SIG-M5 (cell line): ENCODE measurements around the gene MT1G.
"Not testable (repeated sequence)": the region's sequence is repeated elsewhere in the genome, so short reads cannot be mapped to it uniquely, and the experiment has no call there.

Experiments
- DNase-seq: peaks from one replicate; lab custom pipeline; 2025; lab: John Stamatoyannopoulos, UW

Gene MT1G

DNA sequence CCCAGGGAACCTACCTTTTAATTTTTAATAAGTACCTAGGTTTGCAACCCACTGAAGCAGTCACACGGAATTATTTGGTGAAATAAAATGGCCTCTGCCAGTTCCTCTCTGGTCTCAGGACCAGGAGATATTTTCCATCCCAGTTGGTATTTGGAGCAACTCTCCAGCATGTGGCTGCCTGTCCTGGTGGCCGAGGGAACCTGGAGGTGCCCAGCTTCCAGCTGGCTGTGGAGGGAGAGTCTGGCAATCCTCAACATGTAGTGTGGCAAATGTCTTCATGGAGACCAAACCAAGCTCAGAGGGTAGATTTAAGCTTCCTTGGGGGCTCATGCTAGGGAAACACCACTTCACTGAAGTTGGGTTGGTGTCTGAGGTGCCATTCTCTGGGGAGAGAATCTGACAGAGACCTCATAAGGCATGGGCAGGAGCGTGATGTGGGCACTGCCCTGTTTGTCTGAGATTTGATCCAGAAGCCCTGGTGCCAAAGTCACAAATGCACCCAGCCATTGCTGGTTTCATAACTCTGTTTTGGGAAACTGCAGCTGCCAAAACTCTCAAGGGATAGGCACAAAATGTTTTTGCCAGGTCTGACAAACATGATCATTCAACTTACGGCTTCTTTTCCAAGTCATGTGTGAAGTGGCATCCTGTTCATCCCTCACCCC is 17.2 kb upstream of the MT1G start:
- no peak for DNase-seq

DNA sequence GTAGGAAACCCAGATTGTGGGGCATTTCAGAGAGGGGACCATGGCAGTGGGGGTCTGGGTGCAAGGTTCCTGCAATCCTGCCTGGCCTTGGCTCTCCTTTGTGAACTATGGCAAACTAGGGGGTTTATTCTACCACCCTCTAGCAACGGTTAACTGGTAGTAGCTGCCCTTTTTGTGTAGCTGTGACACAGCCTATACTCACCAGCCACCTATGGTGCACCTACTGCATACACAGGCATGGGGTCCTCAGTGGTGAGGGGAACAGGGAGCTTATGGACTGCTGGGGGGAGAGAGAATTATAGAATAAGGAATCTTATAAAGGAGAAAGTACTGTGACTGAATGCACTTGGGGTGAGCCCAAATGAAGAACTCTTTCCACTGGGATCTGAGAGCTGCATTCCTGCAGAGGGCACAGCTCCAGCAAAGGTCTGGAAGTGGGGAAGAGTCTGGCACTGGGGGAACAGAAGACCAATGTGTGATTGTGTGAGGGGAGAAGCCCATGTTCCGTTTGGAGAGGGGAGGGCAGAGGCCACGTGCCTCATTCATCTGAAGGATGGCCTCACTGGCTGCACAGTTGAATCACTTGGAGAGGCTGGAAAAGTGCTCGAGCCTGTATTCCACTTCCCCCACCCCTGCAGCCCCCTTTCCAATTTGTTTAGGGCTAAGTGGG is 16.5 kb upstream of the MT1G start:
- no peak for DNase-seq

DNA sequence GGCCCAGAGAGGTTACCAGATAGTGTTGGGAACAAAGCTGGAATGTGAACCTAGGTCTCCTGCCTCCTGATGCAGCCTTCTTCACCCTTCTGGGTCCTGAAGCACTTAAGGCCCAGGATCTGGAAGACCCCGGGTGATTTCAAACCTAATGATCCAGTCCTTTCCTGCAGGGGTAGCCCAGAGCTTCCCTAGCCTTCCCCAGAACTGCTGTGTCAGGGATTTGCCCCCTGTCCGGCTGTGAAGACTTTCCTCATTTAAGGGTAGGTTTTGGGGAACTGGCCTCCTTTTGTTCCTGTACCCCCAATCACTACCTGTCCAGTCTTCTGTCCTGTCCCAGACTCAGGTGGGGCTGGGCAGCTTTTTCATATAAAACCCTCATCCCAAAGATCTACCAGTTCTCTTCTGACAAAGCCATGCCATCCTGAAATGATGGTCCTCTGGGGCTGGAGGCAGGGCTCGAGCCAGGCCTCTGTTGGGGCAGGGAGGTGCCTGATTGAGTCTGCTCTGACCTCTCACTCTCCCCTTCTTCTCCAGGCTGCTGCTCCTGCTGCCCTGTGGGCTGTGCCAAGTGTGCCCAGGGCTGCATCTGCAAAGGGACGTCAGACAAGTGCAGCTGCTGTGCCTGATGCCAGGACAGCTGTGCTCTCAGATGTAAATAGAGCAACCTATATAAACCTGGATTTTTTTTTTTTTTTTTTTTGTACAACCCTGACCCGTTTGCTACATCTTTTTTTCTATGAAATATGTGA is 15.7 kb upstream of the MT1G start:
- no peak for DNase-seq

DNA sequence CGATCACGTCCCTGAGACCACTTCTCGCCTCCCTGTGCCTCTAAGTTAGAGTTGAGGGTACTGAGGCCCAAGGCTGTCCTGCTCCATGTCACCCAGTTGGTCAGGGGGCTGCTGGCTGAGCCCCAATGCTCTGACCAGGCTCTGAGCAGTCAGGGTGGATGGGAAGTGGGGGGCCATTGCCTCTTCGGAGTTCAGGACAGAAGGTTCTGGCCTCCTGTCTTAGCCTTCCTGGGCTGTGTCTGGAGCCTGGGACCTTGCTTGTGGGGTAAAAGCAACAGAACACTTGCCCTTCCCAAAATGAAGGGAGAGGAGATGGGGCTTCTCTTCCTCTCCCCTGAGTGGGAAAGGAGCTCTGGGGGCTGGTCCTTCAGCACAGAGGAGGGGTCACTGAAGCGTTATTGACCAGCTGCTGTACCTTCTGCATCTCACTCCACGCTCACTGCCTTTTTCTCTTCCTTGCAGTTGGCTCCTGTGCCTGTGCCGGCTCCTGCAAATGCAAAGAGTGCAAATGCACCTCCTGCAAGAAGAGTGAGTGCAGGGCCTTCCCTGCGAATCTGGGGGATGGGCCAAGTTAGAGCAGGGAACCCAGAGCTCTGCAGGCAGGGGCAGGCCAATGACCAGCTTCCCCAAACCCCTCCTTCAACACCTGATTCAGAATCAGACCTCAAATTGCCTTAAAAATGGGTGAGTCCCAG is 15.0 kb upstream of the MT1G start:
- no peak for DNase-seq

DNA sequence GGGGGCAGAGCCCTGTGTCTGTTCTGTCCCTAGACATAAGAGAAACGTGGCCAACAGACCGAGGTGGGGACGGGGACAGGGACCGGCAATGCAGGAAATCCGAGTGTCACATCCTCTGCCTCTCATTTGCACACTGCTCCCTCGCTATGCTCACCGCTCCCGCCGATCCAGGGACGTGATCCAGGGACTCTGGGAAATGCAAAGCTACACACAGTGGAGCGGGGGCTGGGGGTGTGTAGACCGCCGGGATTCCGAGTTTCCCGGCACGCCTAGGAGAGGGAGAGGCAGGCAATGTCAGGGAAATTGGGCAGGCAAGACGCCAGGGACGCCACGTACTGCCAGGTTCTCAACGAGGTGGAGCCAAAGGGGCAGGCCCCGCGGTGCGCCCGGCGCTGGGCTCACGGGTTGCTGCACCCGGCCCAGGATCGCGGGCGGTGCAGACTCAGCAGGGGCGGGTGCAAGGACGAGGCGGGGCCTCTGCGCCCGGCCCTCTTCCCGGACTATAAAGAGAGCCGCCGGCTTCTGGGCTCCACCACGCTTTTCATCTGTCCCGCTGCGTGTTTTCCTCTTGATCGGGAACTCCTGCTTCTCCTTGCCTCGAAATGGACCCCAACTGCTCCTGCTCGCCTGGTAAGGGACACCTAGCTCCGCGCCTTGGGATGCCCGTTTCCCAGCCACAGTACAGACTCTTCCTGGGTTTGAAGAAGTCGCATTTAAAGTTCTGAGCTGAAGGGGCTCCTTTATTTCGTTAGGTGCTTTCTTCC is 14.3 kb upstream of the MT1G start, which contains the start of gene MT1X:
MT1X (plus strand) TSS at position 532 of the 764 bp plus-strand sequence; CDS start at position 603, 71 bp downstream.
- DNase-seq: peak; percentile 32

DNA sequence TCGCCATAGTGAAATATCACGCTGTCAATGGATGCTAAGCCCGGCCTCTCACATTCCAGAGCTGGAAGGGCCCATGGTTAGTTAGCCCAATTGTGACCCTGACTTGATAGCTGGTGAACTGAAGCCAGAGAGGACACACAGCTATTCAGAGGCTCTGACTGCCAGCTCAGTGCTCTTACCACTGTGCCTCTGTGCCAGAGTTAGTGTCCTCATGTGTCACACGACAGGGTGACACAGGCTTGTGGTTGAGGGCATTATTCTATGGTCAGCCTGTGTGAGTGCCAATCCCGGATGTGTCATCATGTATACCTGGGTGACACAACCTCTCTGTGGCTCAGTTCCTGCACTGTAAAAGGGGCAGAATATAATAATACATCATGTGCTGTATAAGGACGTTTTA is 12.0 kb upstream of the MT1G start:
- no peak for DNase-seq

DNA sequence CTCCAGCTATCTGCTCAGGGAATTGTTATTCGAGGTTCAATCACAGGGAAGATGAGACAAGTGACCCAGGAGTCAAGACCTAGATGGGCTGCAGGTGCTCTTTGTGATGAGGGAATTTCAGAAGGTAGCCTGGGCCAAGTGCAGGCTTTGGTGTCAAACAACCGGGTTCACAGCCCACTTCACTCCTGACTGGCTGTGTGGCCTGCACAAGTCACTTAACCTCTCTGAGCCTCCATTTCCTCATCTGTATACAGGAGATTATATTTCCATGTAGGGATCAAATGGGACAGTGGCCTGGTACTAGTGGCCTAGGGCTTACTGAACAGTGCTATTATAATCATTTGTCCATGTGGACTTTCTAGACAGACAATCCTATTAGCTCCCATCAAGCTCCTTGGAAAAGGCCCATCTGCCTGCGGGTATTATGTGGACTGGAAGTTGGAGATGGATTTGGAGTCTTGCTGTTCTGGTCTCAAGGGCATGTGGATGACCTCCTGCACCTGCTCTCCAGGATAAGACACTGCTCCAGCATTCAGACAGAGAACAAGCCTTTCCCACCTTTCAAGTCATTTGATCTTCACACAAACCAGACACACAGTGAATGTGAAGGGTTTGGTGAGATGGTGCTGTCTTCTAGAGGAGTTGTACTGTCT is 11.3 kb upstream of the MT1G start:
- no peak for DNase-seq

DNA sequence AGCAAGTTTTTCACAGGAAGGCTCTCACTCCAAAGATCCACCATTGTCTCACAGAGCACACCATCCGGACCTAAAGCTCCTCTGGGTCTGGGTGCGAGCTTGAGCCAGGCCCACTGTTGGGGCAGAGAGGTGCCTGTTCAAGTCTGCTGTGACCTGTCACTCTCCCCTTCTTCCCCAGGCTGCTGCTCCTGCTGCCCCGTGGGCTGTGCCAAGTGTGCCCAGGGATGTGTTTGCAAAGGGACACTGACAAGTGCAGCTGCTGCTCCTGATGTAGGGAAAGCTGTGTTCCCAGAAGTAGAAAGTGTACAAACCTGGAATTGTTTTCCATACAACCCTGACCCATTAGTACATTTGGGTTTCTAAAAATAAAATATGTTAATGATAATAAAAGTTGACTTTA is 9.6 kb upstream of the MT1G start:
- DNase-seq: no peak

DNA sequence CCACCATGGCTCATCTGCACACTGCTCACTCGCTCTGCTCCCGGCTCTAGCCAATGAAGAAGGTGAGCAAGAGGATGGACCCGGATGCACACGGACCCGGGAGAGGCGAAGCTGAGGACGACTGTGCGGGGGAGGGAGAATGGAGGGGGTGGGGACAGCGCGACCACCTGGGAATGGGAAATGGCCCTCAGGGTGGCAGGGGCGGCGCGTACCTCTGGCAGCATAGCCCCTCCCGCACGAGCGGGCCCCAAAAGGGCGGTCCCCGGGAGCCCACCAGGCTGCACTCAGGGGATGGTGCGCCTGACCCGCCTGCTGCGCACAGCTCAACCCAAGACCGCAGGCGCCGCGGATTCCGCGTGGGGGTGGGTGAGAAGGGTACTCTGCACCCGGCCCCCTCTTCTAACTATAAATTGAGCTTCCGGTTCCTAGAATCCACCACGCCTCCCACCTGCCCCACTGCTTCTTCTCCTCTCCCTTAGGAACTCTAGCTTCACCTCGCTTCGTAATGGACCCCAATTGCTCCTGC is 7.9 kb upstream of the MT1G start:
- DNase-seq: no peak

DNA sequence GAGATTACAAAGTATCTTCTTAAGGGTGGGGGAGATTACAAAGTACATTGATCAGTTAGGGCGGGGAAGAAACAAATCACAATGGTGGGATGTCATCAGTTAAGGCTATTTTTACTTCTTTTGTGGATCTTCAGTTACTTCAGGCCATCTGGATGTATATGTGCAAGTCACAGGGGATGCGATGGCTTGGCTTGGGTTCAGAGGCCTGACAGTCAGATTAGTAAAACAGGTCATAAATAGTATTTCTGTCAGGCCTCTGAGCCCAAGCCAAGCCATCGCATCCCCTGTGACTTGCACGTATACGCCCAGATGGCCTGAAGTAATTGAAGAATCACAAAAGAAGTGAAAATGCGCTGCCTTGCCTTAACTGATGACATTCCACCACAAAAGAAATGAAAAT is 6.7 kb upstream of the MT1G start:
- not testable (repeated sequence) for DNase-seq

DNA sequence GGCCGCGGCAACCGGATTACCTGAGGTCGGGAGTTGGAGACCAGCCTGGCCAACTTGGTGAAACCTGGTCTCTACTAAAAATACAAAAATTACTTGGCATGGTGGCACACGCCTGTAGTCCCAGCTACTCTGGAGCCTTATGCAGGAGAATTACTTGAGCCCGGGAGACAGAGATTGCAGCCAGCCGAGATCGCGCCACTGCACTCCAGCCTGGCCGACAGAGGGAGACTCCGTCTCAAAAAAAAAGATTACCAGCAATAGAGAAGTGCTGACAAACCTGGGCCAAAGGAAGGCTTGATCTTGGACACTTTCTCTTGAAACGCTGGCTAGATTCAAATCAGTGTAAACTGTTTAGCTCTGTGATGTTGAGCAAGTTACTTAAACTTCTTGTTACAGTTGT is 6.1 kb upstream of the MT1G start:
- no peak for DNase-seq

DNA sequence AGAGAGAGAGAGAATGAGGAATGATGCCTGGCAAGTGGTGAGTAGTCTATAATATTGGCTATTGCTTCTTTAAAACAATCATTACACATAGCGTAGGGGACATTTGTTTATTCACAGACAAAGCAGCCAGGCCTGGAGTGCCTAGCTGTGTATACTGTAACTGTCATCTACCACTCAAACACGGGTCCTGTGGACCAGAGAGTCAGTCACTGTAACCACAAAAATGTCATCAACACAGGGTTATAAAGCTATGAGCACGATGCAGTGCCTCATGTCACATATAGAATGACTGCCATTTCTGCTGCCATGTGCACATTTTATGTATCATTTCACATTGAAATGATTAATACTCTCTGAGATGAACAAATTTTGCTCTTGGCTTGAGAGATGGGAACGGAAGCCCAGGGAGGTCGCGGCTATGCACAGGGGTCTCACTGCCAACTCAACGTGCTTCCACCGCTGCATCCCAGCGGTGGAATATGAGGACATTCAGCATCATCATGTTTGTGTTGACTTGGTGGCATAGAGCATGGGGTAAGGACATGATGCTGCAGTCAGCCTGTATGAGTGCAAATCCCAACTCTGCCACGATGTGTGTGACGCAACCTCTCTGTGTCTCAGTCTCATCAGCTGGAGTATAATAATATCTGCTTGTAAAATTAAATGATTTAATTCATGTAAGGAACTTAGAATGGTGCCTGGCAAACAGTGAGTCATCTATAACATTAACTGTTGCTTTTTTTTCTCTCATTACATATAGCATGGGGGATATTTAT is 5.1 kb upstream of the MT1G start:
- DNase-seq: no peak

DNA sequence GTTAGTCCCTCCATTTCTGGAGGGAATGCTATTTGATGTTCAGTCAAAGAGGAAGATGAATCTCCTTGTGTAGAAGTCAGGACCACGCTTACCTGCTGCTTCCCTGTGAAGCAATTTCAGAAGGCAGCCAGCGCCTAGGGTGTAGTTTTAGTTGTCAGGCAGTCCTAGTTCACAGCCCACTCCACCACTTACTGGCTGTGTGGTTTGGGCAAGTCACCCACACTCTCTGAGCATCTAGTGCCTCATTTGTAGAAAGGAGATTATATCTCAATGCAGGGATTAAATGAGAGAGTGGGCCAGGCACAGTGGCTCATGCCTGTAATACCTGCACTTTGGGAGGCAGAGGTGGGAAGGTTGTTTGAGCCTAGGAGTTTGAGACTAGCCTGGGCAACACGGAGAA is 4.3 kb upstream of the MT1G start:
- not testable (repeated sequence) for DNase-seq

DNA sequence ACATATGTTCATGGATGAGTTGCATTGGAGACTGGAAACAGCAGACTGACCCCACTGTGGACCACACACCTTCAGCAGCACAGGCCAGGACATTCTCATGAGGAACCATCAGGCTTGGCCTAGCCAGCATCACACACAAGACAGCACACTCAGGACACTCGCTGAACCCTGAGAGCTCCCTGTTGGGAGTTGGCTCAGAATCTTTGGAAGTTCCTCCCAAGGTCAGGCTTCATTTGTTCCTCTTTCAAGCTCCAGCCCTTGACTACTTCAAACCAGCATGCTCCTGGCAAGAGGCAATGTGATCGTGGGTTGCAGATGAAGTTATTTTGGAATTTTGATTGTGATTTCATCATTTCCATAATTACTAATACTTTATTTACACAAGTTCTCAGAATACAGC is 3.8 kb upstream of the MT1G start:
- DNase-seq: not testable (repeated sequence)

DNA sequence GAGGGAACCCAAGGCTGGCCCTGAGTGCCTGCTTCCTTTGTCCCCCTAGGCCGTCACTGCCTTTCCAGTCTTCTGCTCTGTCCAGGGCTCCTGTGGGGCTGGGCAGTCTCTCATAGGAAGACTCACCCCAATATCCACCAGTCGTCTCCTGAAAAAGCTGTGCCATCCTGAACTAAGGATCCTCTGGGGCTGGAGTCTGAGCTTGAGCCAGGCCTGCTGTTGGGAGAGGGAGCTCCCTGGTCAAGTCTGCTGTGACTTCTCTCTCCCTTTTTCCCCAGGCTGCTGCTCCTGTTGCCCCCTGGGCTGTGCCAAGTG is 2.7 kb upstream of the MT1G start:
- DNase-seq: no peak

DNA sequence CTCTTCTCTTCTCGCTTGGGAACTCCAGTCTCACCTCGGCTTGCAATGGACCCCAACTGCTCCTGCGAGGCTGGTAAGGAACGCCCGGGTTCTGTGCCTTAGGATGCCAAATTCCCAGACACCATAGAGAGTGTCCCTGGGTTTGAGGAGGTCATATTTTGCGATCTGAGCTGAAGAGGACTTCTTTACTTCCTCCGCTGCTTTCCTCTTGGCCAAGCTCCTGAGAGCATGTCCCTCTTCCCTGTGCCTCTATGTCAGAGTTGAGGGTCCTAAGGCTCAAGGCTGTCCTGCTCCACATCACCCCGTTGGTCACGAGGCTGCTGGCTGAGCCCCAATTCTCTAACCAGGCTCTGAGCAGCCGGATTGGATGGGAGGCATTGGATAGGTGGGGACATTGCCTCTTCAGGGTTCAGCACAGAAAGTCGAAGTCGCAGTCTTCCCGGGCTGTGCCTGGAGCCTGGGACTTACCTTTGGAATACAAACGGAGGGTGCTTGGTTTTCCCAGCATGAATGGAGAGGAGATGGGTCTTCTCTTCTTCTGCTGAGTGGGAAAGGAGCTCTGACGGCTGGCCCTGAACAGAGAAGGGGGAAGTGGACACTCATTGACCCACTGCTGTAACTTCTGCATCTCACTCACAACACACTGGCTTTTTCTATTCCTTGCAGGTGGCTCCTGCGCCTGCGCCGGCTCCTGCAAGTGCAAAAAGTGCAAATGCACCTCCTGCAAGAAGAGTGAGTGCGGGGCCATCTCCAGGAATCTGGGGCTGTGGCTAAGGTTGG is 2.2 kb upstream of the MT1G start:
- no peak for DNase-seq

DNA sequence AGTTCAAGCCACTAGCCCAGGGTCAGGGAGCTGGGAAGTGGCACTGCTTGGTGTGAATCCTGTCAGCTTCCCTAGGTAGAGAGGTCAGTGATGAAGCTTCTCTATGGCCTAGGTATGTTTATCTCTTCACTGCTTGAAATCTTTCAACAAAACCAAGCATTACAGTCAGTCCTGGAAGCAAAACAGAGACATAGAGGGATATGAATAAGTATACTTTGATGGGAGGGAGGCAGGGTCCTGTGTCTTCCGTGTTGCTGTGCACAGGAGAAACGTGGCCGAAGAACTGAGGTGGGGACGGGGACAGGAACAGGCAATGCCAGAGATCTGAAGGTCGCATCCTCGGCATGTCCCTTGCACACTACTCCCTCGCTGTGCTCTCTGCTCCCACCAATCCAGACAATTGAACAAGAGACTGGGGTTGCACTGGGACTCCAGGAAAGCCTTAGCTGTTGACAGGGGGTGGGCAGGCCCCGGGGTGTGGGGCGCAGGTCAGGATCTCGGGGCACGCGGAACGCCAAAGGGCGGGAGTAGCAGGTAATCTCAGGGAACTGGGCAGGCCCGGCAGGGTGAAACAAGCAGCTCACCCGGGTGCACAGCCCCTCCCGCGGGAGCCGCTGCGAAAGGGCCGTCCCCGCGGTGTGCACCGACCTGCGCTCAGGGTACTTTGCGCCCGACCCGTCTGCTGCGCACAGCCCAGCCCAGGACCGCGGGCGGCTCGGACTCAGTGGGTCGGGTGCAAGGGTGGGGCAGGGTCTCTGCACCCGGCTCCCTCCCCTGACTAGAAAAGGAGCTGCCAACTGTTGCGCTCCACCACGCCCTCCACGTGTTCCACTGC is 1.4 kb upstream of the MT1G start, which contains the start of gene MT1H:
MT1H (plus strand) TSS at position 810 of the 835 bp plus-strand sequence. CDS start 71 bp downstream, outside the sequence.
- DNase-seq: no peak
